SHP77 (cell line): ENCODE data around the gene RXYLT1.

Source experiments
- DNase-seq, 2 experiments: peaks; one replicate each; lab custom pipeline; 2025; lab: John Stamatoyannopoulos, UW

RXYLT1 gene

GRCh38 chr12:63843721-63844390 lies 64.1 kb downstream of the RXYLT1 start:
- DNase-seq: peak; percentile 90 to 93

GRCh38 chr12:63844391-63845341 lies 65.0 kb downstream of the RXYLT1 start, which contains the start of gene SRGAP1:
Gene SRGAP1 (plus strand): TSS chr12:63844700. CDS start chr12:63844817, 117 bp downstream.
- peak; percentile 40 to 43 for DNase-seq

DNA sequence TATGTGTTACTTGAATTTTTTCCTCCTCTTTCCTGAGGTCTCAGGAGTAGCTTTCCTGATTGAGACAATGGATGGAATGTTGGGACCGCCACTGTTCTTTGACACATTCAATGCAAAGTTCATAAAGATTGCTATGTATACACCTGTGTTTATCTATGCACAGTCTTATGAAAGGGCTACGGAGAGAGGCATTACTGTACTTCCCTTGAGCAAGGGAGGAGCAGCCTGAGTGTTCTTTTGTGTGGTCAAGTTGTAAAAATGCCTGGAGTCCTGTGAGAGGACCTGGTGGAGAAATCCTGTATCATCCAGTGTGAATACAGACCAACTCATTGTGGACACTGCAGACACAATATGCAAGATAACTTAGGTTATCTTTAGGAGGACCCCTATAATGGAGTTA lies 66.0 kb downstream of the RXYLT1 start:
- DNase-seq: peak; percentile 16 to 17

GRCh38 chr12:63846238-63846967 lies 66.7 kb downstream of the RXYLT1 start:
- DNase-seq: peak in 1 of 2 experiments; percentile 28

DNA sequence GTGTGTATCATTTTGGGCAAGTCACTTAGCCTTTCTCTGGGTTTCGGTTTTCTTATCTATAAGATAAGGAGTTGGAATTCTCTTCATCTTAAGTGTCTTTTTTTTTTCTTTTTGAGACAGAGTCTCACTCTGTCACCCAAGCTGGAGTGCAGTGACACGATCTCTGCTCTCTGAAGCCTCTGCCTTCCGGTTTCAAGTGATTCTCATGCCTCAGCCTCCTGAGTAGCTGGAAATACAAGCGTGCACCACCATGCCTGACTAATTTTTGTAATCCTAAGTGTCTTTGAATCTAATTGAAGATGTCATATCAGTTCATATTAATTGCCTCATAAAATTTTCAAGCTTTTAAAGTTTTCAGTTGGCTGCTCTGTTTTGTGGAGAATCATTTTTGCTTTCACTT lies 68.7 kb downstream of the RXYLT1 start:
- DNase-seq: no peak

- DNase-seq: no peak
Observed at GRCh38 chr12:63849106-63849620, 69.5 kb downstream of the RXYLT1 start.

GRCh38 chr12:63849641-63850040 lies 69.9 kb downstream of the RXYLT1 start:
- no peak for DNase-seq

- DNase-seq: no peak
Observed at GRCh38 chr12:63853978-63854377, 74.3 kb downstream of the RXYLT1 start.

DNA sequence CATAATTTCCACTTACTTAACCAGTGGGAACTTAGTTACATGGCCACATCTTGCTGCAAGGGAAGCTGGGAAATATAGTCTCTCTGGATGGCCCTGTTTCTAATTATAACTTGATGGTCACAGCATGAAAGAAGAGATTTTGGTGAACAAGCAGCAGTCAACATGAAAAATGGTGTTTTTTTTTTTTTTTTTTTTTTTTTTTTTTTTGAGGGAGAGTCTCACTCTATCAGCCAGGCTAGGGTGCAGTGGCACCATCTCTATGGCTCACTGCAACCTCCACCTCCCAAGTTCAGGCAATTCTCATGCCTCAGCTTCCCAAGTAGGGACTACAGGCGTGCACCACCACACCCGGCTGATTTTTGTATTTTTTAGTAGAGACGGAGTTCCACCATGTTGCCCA lies 75.6 kb downstream of the RXYLT1 start:
- no peak for DNase-seq

- no peak for DNase-seq
Observed at GRCh38 chr12:63857771-63858670, 78.3 kb downstream of the RXYLT1 start.
